Fibroblast of lung (primary cell): ENCODE data around the gene AP2A2. TPM values are rescaled to one million over a fixed set of nuclear protein-coding genes. Genes with fewer than 3 reads are reported as not detected.

Experiments used
- DNase-seq, 2 donors: peaks; one replicate each; pipeline versions ENCODE4 v3.0.0 to v3.0.0-alpha.2; 2010; ENCODE audit warnings: low read depth in 2 of 2
- H2AFZ ChIP-seq: 2 replicates; pipeline ENCODE4 v1.5.1; 2012; ENCODE audit warnings: low read length, control low read depth, inconsistent platforms
- H3K27ac ChIP-seq: 2 replicates; pipeline ENCODE4 v1.5.1; 2011; ENCODE audit warnings: low read length, control low read depth; ENCODE audit not compliant: insufficient read depth
- H3K27me3 ChIP-seq: 2 replicates; pipeline ENCODE4 v1.5.1; 2011; ENCODE audit warnings: mild to moderate bottlenecking, low read length; ENCODE audit not compliant: control insufficient read depth, insufficient read depth
- H3K36me3 ChIP-seq: 2 replicates; pipeline ENCODE4 v1.5.1; 2011; ENCODE audit warnings: low read length; ENCODE audit not compliant: control insufficient read depth, insufficient read depth
- H3K4me1 ChIP-seq: 2 replicates; pipeline ENCODE4 v1.5.1; 2011; ENCODE audit warnings: low read length; ENCODE audit not compliant: control insufficient read depth, insufficient read depth; ENCODE audit errors: extremely low read depth
- H3K4me2 ChIP-seq: 2 replicates; pipeline ENCODE4 v1.5.1; 2011; ENCODE audit warnings: low read length, control low read depth; ENCODE audit not compliant: insufficient read depth; ENCODE audit errors: extremely low read depth
- H3K4me3 ChIP-seq, 4 experiments: fragments of 200-600 bp in 1 of 4; sonication (generic) in 1 of 4; replicated peaks in 1 of 4; 2 replicates each; pipeline ENCODE4 v1.5.1; 2011 to 2016; ENCODE audit warnings: low read length in 4 of 4, low read depth in 3 of 4, mild to moderate bottlenecking in 3 of 4, control low read depth in 2 of 4, inconsistent platforms in 1 of 4, mixed read lengths in 1 of 4; ENCODE audit not compliant: insufficient read depth in 1 of 4; ENCODE audit errors: control extremely low read depth in 1 of 4
- H3K79me2 ChIP-seq: 2 replicates; pipeline ENCODE4 v1.5.1; 2012; ENCODE audit warnings: mild to moderate bottlenecking, low read length, inconsistent platforms; ENCODE audit not compliant: control insufficient read depth, insufficient read depth
- H3K9ac ChIP-seq: 2 replicates; pipeline ENCODE4 v1.5.1; 2011; ENCODE audit warnings: mild to moderate bottlenecking, low read length, control low read depth; ENCODE audit not compliant: insufficient read depth
- H3K9me3 ChIP-seq: 2 replicates; pipeline ENCODE4 v1.5.1; 2012; ENCODE audit warnings: low read depth, low read length; ENCODE audit not compliant: control insufficient read depth, insufficient read depth
- H4K20me1 ChIP-seq: 2 replicates; pipeline ENCODE4 v1.5.1; 2011; ENCODE audit warnings: low read length; ENCODE audit not compliant: control insufficient read depth, insufficient read depth; ENCODE audit errors: extremely low read depth
- CTCF ChIP-seq, 2 donors: IDR thresholded peaks in 1 of 2; conservative IDR thresholded peaks in 1 of 2; 1 replicate in 1 of 2; 2 replicates in 1 of 2; pipeline ENCODE4 v1.5.1; 2011 to 2012; ENCODE audit warnings: low read length in 2 of 2, control low read depth in 1 of 2, inconsistent platforms in 1 of 2, low read depth in 1 of 2, mild to moderate bottlenecking in 1 of 2
- EZH2 ChIP-seq: IDR thresholded peaks from 2 replicates; pipeline ENCODE4 v1.5.1; 2012; ENCODE audit warnings: low read length, control low read depth, mild to moderate bottlenecking; ENCODE audit errors: missing control alignments
- polyA plus RNA-seq, 2 donors: library from polyadenylated mRNA; depleted of rRNA in 1 of 2; stranded (reverse) in 1 of 2; unstranded in 1 of 2; fragments of >200 nt; gene quantifications; 2 replicates each; pipeline ENCODE4 v1.2.1, GENCODE V29; 2011 to 2012; ENCODE audit warnings: missing spikeins in 1 of 2
- total RNA-seq: library from RNA; depleted of rRNA; stranded (reverse); fragments of >200 nt; gene quantifications from 2 replicates; pipeline ENCODE4 v1.2.1, GENCODE V29; 2014

AP2A2 gene
- total and polyA plus RNA-seq, 2 donors (not counting 1 experiment from before 2014, with no cell fraction given): 21.6 to 46.1 TPM

DNA sequence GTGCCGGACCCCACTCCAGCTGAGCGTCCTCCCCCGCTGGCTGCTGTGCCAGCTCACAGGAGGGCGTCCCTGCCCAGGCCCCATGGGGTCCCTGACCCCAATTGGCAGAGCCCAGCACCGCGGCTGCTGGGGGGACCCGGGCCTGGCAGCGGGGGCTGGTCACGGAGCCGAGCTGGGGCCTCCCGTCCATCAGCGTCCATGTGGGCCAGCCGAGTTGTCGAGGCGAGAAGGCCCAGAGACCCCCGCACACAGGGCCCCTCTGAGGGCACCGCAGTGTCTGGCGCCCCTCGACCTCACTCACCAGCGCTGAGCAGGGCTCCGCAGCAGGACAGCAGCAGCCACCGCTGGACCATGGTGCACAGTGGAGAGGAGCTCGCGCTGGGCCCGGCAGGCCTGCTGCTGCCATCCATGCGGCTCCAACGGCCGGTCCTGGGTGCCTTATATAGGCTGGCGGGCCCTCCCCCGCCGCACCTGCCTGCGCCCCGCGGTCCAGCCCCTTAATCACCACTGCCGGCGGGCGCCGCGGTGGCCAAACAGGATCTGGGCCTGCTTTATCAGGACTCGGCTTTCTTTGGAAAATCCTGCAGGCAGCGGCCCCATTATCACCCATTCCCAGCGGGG lies 110.7 kb downstream of the AP2A2 start, which contains the start of gene MUC6:
Gene MUC6 (minus strand): TSS at position 416 of the 621 bp plus-strand sequence. CDS start 63 bp downstream, at position 353.
- Histone ChIP-seq H4K20me1 (no peaks in the 10 kb centered on the region), H3K36me3 (no peaks in the 10 kb centered on the region), H3K79me2 (no peaks in the 10 kb centered on the region), H3K27me3 (no peaks in the 10 kb centered on the region), H3K4me3 (no peak within 1 kb of the TSS), H3K9me3 (no peaks in the 10 kb centered on the region), H3K4me1 (no peaks in the 10 kb centered on the region), H3K4me2 (no peak within 1 kb of the TSS), H3K9ac (no peak within 1 kb of the TSS), H2AFZ (no peak within 1 kb of the TSS), H3K27ac (no peak within 1 kb of the TSS)
- TF ChIP-seq EZH2 (no peak), CTCF (conservative IDR thresholded peaks at IDR 0.05 in 1 of 2, IDR thresholded peaks at IDR 0.05 in 1 of 2; ENCODE audit: low read depth in 1 of 2, low read length in 2 of 2) (no peak)
- no peak for DNase-seq

DNA sequence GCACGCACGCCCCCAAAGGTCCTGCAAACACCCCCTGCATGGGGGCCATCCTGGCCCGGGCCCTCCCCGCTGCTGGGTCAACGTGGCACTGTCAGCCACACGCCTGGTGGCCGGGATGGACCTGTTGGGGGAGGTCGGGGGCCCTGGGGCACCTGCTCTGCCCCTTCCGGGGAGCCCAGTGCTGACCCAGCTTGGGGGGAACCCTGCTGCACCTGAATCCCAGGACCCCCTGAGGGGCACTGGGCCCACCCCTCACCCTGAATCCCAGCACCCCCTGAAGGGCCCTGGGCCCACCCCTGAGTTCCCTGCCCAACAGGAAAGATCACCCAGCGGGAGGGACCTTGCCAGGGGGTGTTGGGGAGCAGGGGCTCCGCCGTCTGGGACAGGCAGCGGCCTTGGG lies 111.3 kb downstream of the AP2A2 start:
- no peaks in the 10 kb centered on the region for H3K4me1 ChIP-seq
- no peaks in the 10 kb centered on the region for H4K20me1 ChIP-seq
- no peak overlapping the region for H3K27ac ChIP-seq
- H3K4me2 ChIP-seq: no peak overlapping the region
- no peaks in the 10 kb centered on the region for H3K36me3 ChIP-seq
- DNase-seq: no peak
- no peak overlapping the region for H3K4me3 ChIP-seq
- H3K9me3 ChIP-seq: no peaks in the 10 kb centered on the region
- H3K27me3 ChIP-seq: no peaks in the 10 kb centered on the region
- no peak overlapping the region for H3K9ac ChIP-seq
- TF ChIP-seq CTCF (conservative IDR thresholded peaks at IDR 0.05 in 1 of 2, IDR thresholded peaks at IDR 0.05 in 1 of 2; ENCODE audit: low read depth in 1 of 2, low read length in 2 of 2): no peak
- no peak for TF ChIP-seq EZH2
- H3K79me2 ChIP-seq: no peaks in the 10 kb centered on the region
- no peak overlapping the region for H2AFZ ChIP-seq

DNA sequence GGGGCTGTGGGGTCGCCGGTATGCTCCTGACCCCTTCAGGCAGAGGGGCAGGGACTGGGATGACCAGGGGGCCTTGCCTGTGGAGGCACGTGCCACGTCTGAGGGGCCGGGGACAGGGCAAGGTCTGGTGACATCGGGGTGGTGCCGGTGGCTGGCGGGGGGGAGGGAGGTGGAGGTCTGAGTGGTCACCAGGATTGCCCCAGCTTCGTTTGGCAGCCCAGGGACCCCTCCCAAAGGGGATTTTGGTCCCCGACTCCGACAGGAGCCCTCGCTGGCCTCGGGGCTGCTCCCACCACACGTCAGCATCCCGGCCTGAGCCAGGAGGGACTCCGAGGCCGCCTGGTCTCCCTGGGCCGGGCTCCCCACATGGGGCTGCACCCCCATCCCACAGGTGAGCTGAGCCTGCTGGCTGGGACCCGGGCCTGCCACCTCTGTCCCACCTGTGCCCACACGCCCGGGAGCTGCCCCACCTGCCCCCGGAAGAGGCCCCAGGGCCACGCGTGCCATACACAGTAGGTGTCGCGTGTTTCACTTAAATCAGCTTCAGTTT lies 111.9 kb downstream of the AP2A2 start:
- no peak for DNase-seq
- Histone ChIP-seq H2AFZ (no peak overlapping the region), H3K79me2 (no peaks in the 10 kb centered on the region), H3K4me3 (no peak overlapping the region), H4K20me1 (no peaks in the 10 kb centered on the region), H3K36me3 (no peaks in the 10 kb centered on the region), H3K9me3 (no peaks in the 10 kb centered on the region), H3K27ac (no peak overlapping the region), H3K4me2 (no peak overlapping the region), H3K27me3 (no peaks in the 10 kb centered on the region), H3K4me1 (no peaks in the 10 kb centered on the region), H3K9ac (no peak overlapping the region)
- TF ChIP-seq CTCF (conservative IDR thresholded peaks at IDR 0.05 in 1 of 2, IDR thresholded peaks at IDR 0.05 in 1 of 2; ENCODE audit: low read depth in 1 of 2, low read length in 2 of 2) (no peak), EZH2 (no peak)
